Activated CD8-positive, alpha-beta memory T cell treated with anti-CD3 and anti-CD28 coated beads, Interleukin-2, amount 50 U/mL, for 1 hour (primary cell): ENCODE measurements around the gene MRPL37.
"Not testable (repeated sequence)": the region's sequence is repeated elsewhere in the genome, so short reads cannot be mapped to it uniquely, and the experiment has no call there.

Source experiments
- DNase-seq: peaks from one replicate; pipeline ENCODE4 v3.0.0-alpha.2; 2020; ENCODE audit errors: extremely low read depth

MRPL37 gene

DNA sequence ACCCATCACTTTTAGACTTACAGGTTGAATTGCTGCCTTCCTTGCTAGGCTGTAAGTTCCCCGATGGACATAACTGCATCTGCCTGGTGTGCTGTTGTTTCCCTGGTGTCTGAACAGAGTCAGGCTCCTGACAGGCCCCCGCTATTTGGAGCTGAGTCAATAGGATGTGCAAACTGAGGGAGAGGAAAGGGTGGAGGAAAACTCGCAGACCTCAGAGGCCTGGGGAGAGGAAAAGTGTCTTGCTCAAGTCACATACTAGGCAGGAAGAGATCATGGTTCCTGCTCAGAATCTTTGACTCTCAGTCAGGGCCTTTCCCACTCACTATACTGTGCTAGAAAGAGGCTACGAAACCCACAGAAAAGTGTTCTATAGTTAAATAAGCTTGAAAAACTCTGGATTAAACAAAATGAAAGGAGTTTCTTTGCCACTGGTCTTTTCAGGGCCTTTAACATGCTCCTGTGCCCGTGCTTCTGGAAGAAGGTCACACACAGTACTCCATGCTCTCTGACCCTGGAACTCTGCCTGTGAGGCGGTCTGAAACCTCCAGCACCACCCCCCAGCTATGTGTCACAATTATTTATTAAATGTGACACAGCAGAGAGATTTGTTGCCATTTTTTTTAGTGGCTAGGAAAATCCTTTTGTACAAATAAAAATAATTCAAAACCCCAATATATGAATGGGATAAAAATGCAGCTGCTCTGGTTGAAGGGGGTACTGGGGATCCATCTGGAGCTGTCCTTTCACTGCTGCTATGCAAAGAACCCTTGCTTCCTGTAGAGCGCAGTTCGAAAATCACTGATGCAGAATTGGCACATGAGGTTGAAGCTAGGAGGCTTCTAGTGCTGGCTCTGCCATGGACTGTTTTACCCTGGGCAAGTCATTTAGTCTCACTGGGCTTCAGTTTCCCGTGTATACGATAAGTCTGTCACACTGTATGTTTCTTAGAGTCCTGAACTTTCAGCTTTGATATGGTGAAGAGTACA, 27.1 kb upstream of the MRPL37 start:
- no peak for DNase-seq

DNA sequence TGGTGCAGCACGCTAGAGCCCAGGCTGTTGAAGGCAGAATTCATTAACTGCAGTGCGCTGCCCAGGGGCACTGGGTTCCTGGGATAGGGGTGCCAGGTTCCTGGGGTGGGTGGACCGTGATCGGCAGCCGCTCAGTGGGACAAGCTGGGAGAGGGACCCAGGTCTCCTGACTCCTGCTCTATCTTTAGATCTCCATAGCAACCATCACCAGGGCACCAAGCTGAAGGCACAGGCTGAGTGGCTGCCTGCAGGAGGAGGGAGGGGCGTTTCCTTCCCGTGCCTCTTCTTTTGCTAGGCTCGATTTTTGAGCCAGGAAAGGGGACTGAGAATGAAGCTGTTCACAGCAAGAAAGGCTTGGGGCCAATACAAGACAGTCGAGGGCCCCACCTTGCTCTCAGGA, 26.3 kb upstream of the MRPL37 start:
- DNase-seq: no peak

DNA sequence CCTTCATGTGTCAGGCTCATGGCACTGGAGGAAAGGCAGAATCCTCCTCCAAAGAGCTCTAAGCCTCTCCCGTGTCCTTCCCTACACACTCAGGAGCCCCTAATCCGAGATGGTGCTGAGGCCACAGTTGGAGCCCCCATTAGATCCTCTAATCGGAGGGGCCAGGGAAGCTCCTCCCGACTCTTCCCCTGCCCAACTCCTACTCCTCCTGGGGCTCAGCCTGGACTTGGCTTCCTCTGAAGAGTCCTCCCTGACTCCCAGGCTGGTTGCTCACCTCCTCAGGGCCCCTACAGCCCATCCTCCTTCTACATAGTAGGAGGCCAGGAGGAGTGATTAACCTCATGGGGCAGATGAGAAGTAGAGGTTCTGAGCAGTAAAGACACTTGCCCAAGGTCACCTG, 25.9 kb upstream of the MRPL37 start:
- no peak for DNase-seq

DNA sequence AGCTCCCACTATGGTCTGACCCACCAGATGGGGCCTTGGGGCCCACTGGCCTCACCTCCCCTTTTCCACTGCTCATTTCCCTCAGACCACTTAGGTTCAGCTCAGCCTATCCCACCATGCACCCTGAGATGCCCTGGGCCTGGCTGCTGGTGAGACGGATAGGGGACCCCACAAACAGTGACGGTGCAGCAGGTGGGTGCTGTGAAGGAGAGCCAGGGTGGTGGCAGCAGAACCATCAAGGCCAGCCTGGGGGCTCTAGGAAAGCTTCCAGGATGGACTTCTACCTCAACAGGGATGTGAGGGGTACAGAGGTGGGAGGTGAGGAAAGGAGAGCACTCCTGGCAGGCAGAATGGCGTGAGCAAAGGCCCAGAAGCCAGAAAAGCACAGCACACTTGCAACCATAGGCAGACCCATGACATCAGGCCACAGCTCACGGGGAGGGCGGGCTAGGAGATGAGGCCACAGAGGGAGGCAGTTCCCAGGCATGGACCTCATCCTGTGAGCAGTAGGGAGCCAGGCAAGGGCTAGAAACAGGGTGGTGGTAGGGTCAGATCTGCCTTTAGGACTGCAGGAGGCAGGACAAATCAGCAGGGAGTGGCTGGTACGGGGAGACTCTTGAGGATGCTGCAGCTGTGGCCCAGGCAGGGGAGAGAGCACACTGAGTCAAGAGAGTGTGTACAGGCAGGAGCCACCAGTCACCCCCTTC, 23.2 kb upstream of the MRPL37 start:
- DNase-seq: no peak

DNA sequence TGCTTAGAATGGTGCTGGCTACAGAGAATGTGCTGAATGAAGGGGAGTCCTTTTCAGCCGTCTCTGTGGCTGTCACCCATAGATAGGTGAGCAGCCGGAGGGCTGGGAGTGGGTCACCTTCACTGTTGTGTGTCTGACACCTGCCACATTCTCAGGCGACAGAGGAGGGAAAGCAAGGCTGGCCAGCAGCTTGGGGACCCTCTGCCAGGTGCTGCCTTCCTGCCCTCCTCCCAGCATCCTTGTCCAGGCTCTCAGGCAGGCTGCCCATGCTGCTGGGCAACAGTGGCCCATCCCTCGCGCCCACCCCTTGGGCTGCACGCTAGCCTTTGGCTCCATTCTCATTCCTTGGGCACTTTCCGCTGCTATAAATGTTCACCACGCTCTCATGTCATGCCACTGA, 22.2 kb upstream of the MRPL37 start:
- no peak for DNase-seq

DNA sequence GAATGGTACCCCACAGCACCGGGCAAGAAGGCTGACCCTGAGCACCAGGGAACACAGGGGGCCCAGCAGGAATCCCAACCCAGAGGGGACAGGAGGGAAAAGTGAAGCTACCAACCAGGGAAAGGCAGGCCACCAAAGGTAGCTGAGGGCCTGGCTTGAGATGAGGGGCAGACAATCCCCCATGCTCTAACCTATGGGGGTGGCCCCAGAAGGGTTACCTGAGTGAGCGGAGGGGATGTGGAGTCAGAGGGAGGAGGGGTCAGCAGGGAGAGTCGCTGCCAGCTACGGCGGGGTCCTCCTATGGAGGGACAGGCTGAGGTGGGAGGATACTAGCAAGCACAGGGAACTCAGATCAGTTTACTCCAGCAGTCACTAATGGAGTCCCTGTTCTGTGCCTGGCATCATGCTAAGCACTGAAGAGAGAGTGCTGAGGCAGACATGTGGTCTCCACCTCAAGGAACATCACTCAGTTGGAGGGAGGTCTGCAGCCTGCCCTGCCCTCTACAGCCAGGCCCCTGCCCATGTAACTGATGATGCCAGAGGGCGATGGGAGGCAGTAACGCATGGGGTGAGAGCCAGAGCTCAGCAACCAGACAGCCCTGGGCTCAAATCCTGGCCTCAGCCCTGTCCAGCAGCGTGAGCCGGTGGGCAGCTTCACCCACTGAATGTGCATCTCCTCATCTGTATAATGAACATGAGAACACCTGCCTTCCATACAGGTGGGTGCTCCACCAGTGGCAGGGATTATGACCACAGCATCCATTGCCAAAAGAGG, 21.5 kb upstream of the MRPL37 start:
- DNase-seq: no peak

DNA sequence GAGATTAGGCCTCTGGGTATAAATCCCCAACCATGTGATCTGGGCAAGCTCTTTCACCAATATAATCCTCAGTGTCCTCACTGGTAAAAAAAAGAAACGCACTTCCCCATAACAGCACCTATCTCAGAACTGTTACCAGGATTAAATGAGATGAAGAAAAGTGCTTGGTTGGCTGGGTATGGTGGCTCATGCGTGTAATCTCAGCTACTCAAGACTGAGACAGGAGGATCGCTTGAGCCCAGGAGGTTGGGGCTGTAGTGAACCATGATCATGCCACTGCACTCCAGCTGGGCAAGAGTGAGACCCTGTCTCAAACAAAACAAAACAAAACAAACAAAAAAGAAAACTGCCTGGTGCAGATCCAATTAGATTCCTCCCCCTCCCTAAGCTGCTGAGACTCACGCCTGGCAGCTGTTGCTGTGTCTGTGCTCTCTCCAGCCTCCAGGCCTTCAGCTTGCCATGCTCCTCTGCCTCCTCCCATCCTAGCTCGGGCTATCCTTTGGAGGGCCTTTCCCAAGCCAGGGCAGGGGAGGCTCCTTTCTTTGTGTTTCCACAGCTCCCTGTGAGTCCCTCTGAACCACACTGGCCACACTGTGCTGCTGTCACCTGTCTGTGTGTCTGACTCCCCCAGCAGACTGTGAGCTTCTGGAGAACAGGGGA, 19.1 kb upstream of the MRPL37 start:
- no peak for DNase-seq

DNA sequence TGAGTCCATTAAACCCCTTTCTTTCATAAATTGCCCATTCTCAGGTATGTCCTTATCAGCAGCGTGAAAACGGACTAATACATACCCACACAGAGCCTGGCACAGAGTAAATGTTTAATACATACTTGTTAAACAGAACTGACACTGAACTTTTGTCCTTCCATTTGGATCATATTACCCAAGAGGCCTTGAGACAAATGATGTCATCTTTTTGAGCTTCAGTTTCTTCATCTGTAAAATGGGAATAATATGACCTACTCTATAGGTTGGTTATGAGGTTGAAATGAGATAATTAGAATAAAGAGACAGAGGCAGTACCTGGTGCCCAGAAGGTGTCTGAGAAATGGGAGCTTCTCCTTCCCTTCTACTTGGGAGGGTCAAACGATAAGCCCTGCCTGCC, 13.9 kb upstream of the MRPL37 start:
- no peak for DNase-seq

DNA sequence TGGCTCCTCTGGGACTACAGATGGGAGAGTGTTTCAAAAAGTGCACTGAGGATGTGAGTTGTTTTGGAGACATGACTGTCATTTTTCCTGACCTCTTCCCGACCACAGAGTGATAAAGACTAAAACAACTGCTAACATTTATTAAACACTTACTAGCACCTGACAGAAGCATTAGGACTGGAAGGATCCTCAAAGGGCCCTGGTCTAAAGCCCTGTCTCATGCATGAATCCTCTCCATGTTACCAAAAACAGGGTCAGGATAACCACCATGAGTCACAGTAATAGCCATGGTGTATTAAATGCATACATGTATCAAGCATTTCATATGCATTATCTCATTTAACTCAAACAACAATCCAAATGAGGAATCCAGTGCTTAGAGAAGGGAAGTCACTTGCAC, 11.7 kb upstream of the MRPL37 start:
- DNase-seq: no peak

DNA sequence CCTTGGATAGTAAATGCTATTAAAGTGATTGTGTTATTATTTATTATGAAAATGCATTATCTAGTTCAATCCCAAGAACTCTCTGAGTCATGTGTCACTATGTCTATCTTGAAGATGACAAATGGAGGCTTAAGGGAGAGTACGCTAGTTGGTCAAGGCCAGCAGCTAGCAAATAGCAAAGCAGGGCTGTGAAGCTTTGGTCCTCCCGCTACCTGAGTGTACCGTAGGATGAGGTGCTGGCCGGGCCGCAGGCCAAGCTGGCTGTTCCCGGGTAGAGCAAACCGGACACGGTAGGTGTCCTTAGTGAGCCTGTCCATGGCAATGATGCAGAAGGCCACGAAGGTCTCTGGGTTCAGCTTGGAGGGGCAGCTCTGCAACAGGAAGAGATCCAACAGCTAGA, 9.4 kb upstream of the MRPL37 start:
- no peak for DNase-seq

DNA sequence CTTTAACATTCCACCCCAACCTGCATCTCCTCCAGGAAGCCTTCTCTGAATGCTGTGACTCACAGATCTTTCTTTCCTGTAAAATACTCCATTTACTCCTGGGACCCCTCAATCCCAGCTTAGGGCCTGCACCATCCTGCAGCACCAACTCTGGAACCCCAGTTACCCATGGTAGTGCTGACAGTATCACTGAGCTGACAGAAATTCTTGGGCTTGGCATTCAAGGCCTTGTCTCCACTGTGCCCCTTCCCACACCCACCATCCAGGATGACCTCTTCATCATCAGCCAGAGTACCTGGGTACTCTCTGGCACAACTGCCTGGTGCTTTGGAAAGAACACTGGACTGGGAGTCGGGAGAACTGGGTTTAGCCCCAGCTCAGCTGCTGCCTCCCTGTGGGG, 8.4 kb upstream of the MRPL37 start:
- DNase-seq: no peak

DNA sequence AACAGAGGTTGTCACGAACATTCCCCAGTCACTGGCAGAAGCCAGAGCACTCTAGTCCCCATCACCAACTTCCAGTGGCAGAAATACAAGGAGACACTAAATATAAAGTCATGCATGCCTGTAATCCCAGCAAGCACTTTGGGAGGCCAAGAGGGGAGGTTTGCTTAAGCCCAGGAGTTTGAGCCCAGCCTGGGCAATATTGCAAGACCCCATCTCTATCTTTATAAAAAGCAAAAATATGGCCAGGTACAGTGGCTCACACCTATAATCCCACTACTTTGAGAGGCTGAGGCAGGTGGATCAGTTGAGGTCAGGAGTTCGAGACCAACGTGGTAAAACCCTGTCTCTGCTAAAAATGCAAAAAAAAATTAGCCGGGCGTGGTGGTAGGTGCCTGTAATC, 6.5 kb upstream of the MRPL37 start:
- DNase-seq: no peak

DNA sequence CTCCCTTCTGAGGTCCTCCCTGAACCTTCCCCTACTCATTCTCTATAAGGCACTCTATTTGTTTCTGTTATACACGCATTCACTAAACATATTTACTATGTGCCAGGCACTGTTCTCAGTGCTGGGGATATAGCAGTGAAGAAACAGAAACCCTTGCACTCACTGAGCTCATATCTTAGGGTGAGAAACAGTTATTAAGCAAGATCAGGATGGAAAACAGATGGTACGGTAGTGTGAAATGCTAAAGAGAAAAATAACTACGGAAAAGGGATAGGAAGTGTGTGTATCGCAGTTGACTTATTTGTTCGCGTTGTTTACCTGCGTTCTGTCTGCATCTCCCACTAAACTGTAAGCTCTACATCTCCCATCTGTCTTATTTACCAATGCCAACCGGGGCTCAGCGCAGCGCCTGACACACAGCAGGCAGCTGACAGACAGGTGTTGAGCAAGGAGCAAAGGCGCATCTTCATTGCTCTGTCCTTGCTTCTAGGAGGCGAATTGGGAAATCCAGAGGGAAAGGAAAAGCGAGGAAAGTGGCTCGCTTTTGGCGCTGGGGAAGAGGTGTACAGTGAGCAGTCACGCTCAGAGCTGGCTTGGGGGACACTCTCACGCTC, 709 bp upstream of the MRPL37 start:
- DNase-seq: no peak

DNA sequence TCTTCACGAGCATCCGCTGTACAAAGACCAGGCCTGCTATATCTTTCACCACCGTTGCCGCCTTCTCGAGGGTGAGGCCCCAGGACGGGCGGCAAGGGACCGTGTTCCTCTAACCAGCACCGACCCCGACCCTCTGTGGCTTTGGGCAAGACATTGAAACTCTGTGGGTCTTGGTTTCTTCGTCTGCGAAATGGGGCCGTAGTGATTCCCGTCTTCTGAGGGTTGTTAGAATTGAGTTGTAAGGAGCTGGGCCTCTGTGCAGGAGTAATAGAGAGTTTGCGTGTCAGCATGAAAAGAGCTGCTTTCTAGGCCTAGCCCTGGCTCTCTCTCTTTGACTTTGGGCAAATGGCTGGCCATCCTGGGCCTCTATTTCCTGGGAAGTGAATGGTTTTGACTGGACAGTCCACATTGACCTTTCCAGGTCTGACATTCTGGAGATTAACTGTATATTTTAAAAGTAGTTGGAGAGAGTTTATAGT, 591 bp downstream of the MRPL37 start:
- no peak for DNase-seq

DNA sequence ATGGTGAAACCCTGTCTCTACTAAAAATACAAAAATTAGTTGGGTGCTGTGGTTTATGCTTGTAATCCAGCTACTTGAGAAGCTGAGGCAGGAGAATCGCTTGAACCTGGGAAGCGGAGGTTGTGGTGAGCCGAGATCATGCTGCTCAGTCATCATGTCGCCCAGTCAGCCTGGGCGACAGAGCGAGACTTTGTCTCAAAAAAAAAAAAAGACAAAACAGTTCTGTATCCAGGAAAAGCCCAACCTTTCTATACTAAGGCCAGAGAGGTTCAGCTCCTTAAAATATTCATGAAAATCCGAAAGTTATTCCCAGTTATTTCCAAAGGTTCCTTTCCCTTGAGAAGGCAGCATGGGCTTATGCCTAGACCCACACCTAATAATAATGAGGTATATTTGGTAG, 4.2 kb downstream of the MRPL37 start:
- DNase-seq: no peak

DNA sequence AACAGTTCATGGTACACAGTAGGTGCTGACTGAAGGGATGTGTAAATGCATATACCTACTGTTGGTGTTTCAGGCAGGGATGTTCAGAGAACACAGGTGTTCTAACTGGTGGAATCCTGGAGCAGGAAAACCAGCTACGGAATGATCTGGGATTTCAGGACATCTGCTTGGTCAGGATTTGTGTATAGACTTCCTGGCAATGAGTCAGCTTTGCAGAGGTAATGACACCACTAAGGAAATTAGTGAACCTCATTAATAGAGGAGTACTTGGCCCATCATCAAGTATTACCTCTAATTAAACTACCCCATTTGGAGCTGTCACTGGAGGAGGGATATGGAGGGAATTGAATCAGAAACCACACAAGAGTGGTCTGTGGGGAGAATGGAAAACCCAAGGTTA, 7.3 kb downstream of the MRPL37 start:
- DNase-seq: no peak

DNA sequence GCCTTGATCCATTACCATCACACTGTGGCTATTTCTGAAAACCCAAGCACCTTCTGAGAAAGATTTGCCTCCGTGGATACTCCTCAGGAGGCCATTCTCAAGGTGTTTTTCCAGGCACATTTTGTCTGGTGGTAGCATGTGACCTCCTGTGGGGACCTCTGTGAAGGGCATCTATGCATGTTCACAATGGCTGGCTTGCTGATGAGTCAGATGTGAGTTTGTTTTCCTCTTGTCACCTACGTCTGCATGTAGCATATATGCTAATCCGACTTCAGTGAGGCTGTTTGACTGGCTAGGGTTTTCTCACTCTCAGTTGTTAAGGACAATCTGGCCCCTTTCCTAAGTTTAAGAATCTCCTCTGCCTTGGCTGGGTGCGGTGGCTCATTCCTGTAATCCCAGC, 7.9 kb downstream of the MRPL37 start:
- not testable (repeated sequence) for DNase-seq

DNA sequence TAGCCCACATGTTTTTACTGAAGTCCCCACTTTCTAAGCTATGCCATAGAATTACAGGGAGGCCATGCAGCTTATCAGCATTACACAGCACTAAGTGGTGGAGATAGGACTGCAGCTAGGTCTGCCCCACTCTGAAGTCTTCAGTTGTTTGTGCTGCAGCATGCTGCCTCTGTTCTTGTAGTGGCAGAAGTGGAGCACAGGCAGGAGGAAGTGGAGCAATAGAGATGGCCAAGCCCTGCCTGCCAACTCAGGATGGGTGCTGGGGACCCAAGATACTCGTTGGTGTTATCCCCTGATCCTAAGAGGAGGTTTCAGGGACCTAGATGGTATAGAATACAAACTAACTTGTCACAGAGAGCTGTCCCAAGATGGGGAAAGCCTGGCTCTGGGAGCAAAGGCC, 12.9 kb downstream of the MRPL37 start:
- DNase-seq: no peak

DNA sequence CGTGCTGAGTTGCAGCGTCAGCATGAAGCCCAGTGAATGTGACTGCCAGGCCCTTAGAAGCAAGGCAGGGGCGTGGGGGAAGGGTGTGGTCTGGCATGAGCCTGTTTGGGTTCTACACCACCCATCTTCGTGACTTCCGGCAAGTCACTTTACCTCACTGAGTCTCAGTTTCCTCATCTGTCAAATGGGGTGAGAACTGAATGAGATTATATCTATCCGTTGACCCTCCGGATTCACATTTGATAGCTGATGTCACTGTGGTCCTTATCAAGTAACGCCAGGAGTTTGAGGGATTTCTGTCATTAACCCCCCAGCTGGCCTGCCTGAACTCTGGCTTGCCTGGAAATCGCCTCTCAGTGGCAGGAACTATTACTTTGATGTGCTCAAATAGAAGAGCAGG, 15.6 kb downstream of the MRPL37 start:
- DNase-seq: no peak

DNA sequence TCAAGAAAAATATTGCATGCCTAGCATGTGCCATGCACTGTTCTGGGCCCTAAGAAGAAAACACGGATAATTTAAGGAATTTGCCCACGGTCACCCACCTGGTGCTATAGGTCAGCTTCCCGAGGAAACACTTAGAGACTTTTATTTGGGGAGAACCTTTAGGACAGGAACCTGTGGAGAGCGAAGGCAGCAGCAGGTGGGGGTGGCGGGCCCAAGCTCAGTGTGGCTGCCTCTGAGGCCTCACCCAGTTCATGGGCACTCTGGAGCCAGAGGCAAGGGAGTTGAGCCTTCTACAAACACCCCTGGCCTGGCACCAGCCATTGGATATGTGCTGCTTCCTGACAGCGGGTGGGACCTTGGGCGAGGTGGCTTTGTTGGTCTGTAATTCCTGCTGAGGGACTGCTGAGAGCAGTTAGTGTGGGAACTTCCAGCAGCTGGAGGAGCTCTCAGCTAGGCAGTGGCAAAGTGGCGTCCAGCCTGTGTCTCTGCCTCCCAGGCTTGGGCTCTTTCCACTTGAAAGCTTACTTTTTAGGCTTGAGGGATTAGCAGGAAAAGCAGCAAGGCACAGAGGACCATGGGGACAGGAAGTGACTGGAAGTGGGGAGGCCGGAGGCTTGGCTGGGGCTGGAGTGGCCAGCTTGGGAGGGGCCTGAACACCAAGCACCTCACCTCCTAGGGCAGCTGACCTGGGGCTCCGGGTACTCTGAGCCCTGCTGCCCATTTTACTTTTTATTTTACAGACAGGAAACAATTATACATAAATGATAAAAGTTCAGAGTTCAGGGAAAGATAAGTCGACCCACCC, 19.1 kb downstream of the MRPL37 start:
- DNase-seq: no peak

DNA sequence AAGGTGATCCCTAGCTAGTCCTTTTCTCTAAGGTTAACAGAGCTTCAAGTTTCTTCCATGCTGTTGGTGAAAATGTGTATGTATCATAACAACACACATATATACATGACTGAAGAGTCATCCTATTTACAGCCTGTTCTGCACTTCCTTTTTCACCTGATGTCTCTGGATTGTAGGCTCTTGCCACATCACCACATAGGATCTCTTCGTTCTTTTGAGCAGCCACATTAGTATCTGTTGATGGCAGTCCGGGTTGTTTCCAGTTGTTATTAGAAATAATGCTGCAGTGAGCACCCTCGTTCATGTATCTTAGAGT, 19.7 kb downstream of the MRPL37 start:
- DNase-seq: no peak
